ENCODE results near the gene POLA1. TPM values are rescaled to one million over a fixed set of nuclear protein-coding genes. Genes with fewer than 3 reads are reported as not detected.

The POLA1 gene
- total and polyA plus RNA-seq, 2 of the 4 experiments (the other 2 are of a cell fraction): 4.0 to 15.1 TPM

DNA sequence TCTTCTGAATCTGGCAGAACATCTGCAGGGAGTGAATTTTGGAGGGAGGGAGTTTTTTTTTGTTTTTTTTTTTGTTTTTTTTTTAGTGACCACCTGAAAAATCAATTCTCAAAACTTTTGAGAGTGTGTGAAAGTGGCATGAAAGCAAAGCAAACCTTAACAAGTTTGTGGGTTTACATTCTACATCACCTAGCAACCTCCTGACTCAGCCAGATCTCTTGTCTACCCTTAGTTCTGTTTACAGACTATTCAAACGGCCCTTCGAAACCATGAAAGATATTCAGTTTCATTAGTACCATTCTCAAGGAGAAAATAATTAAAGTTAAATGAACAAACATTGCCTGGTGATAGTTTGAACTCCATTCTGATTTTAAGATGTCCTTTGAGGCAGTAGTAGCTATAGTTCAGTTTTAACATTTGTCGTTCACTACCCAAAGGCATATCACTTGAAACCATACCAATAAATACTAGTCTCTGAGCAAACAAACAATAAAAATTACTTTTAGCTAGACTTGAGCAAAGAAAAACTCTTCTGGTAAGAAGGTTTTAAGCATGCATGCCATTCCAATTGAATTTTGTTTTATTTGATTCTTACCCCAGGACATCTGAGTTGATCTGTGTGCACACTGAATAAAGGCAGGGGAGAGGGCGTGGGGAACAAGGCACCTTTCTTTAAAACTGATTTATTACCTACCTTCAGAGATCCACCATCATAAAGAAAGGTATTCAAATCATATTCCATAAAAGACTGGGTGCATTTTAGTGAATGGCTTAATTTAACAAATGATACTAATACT, 184.3 kb downstream of the POLA1 start:
- Histone ChIP-seq H3K27ac (ENCODE audit: insufficient read depth, low read length) (no peak overlapping the region), H3K4me2 (ENCODE audit: low read depth, low read length) (no peak overlapping the region), H3K9me3 (ENCODE audit: control insufficient read depth, insufficient read depth, low read length) (no peaks in the 10 kb centered on the region), H3K56ac (ENCODE audit: extremely low read depth, insufficient read depth, low read length) (no peak overlapping the region), H3K79me1 (ENCODE audit: low read depth in 1 of 2, low read length in 2 of 2) (no peaks in the 10 kb centered on the region), H3K4me3 (ENCODE audit: insufficient read depth, low read depth, low read length) (no peak overlapping the region), H2BK15ac (ENCODE audit: low read depth, low read length) (no peak overlapping the region), H2BK20ac (ENCODE audit: low read depth, low read length) (no peak overlapping the region), H2AK9ac (replicated peaks; ENCODE audit: low read depth, low read length, poor library complexity) (no peak overlapping the region), H2BK120ac (ENCODE audit: low read depth, low read length) (no peak overlapping the region), H4K20me1 (ENCODE audit: insufficient read depth, low read length) (no peaks in the 10 kb centered on the region), H3K23ac (ENCODE audit: low read depth, low read length) (no peak overlapping the region), H4K91ac (ENCODE audit: insufficient read depth, low read depth, low read length) (no peak overlapping the region), H4K8ac (ENCODE audit: low read depth in 2 of 2, low read length in 2 of 2) (no peak overlapping the region), H2BK5ac (ENCODE audit: low read depth, low read length, poor library complexity, severe bottlenecking) (no peak overlapping the region), H3K18ac (ENCODE audit: low read depth, low read length) (no peak overlapping the region; the same call in 1 of the 2 replicates), H2AFZ (replicated peaks; ENCODE audit: low read length, poor library complexity) (no peak overlapping the region), H3K9me1 (ENCODE audit: insufficient read depth, low read length) (no peaks in the 10 kb centered on the region), H4K5ac (ENCODE audit: low read depth, low read length) (no peak overlapping the region), H2AK5ac (ENCODE audit: low read depth, low read length) (no peak overlapping the region), H3K14ac (replicated peaks; ENCODE audit: low read depth, low read length) (no peak overlapping the region), H3K4ac (ENCODE audit: low read depth, low read length) (no peak overlapping the region), H3K4me1 (ENCODE audit: control insufficient read depth, insufficient read depth, low read length) (peaks cover 3% of the 10 kb centered on the region; the same call in 1 of the 2 replicates), H3K9ac (ENCODE audit: low read depth, low read length) (no peak overlapping the region), H3K36me3 (ENCODE audit: control insufficient read depth, insufficient read depth, low read length) (no peaks in the 10 kb centered on the region), H3K27me3 (ENCODE audit: control insufficient read depth, insufficient read depth, low read length) (no peaks in the 10 kb centered on the region)
- BruUV-seq (replicated peaks): no TSS peak
- in situ Hi-C loops (cut with MboI; ENCODE audit: low sequenced_read_pairs) (no loop called here), dilution Hi-C loops (cut with HindIII; ENCODE audit: low sequenced_read_pairs, unreplicated experiment) (no loop called here), intact Hi-C loops (cut with micrococcal nuclease) (no loop called here)
- CTCF ChIA-PET: interaction anchor here (1.1 kb wide), 1 partner anchor 11 kb away, joined by 6 read pairs; no protein-coding TSS in a partner anchor
- peak; percentile 45 for DNase-seq
- WGBS, 2 experiments (ENCODE audit: extremely low coverage in 2 of 2, insufficient read length in 1 of 2): no CpG with 5 or more reads among the region's 4 CpGs
- POLR2A ChIA-PET (ENCODE audit: unreplicated experiment): no interaction called here
- peak; percentile 32; the same call in 1 of the 2 replicates for ATAC-seq (ENCODE audit: low read depth)
- no peak for TF ChIP-seq FOS (IDR thresholded peaks at IDR 0.05; ENCODE audit: low read depth, low read length)
- TF ChIP-seq RCOR1 (IDR thresholded peaks at IDR 0.05; ENCODE audit: insufficient replicate concordance, low read length): no peak
- no peak for TF ChIP-seq ELK1 (IDR thresholded peaks at IDR 0.05; ENCODE audit: borderline replicate concordance, low read depth, low read length)
- TF ChIP-seq MXI1 (IDR thresholded peaks at IDR 0.05; ENCODE audit: borderline replicate concordance, low read depth, low read length): no peak
- TF ChIP-seq, protein P1, sequence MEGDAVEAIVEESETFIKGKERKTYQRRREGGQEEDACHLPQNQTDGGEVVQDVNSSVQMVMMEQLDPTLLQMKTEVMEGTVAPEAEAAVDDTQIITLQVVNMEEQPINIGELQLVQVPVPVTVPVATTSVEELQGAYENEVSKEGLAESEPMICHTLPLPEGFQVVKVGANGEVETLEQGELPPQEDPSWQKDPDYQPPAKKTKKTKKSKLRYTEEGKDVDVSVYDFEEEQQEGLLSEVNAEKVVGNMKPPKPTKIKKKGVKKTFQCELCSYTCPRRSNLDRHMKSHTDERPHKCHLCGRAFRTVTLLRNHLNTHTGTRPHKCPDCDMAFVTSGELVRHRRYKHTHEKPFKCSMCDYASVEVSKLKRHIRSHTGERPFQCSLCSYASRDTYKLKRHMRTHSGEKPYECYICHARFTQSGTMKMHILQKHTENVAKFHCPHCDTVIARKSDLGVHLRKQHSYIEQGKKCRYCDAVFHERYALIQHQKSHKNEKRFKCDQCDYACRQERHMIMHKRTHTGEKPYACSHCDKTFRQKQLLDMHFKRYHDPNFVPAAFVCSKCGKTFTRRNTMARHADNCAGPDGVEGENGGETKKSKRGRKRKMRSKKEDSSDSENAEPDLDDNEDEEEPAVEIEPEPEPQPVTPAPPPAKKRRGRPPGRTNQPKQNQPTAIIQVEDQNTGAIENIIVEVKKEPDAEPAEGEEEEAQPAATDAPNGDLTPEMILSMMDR (conservative IDR thresholded peaks at IDR 0.05; ENCODE audit: low read depth, low read length): no peak
- no peak for TF ChIP-seq CEBPB (IDR thresholded peaks at IDR 0.05; ENCODE audit: low read depth, low read length)
- no peak for TF ChIP-seq BHLHE40 (IDR thresholded peaks at IDR 0.05; ENCODE audit: low read depth, low read length)
- TF ChIP-seq CHD1 (IDR thresholded peaks at IDR 0.05; ENCODE audit: low read depth, low read length): no peak
- TF ChIP-seq RAD21 (IDR thresholded peaks at IDR 0.05; ENCODE audit: low read length): no peak
- no peak for TF ChIP-seq NFE2L2 (IDR thresholded peaks at IDR 0.05; ENCODE audit: low read depth, low read length)
- TF ChIP-seq, protein P2, sequence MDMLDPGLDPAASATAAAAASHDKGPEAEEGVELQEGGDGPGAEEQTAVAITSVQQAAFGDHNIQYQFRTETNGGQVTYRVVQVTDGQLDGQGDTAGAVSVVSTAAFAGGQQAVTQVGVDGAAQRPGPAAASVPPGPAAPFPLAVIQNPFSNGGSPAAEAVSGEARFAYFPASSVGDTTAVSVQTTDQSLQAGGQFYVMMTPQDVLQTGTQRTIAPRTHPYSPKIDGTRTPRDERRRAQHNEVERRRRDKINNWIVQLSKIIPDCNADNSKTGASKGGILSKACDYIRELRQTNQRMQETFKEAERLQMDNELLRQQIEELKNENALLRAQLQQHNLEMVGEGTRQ (IDR thresholded peaks at IDR 0.05; ENCODE audit: low read depth, low read length): no peak
- no peak for TF ChIP-seq MAZ (IDR thresholded peaks at IDR 0.05; ENCODE audit: borderline replicate concordance, low read depth, low read length)
- no peak for TF ChIP-seq RFX5 (IDR thresholded peaks at IDR 0.05; ENCODE audit: low read depth, low read length)
- no peak for TF ChIP-seq MAFK (IDR thresholded peaks at IDR 0.05; ENCODE audit: low read depth, low read length)
- no peak for TF ChIP-seq SMC3 (IDR thresholded peaks at IDR 0.05; ENCODE audit: low read depth, low read length)

All from IMR-90 (cell line).